GM19351 (cell line): ENCODE measurements around the gene SNRPE.
"Not testable (repeated sequence)": the region's sequence is repeated elsewhere in the genome, so short reads cannot be mapped to it uniquely, and the experiment has no call there.

Source experiments
- ATAC-seq: cut with Tn5 transposase; IDR thresholded peaks from one replicate; pipeline ENCODE4 v1.9.1; 2021; ENCODE audit warnings: mild to moderate bottlenecking, moderate library complexity; ENCODE audit not compliant: unreplicated experiment

SNRPE gene

DNA sequence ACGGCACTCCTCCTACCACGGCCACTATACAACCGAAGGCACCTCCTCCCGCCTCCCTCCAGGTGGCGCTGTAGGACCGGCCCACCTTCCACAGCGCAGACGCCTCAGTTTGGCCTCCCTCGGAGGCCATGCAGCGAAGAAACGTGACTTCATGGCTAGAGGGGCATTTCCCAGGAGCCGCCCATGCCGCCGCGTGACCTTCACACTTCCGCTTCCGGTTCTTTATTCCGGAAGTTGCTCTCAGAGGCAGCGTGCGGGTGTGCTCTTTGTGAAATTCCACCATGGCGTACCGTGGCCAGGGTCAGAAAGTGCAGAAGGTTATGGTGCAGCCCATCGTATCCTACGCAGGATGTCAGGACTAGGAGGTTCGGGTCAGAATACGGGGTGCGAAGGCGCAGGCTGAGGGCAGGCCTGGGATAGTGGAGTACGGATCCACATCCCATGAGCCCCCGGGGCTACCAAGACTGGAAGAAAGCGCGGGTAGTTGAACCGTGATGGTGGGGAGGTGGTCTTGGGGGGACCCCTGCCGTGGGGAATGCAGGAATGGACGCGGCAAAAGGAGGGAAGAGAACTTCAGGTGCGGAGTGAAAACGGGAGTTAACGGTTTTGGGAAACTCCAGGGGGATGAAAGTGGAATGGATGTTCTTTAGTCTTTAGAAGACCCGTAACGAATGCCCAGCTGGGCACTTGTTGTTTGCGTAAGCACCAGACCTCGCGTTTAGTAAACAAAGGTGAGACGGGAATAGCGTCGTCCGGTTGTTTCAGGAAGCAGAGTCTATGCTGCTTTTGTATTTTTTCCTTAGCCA lies at the start of gene SNRPE:
SNRPE (plus strand) TSS at position 221 of the 806 bp plus-strand sequence; CDS start at position 282, 61 bp downstream.
- ATAC-seq = peak; percentile 97

- ATAC-seq = no peak
Measured at GRCh38 chr1:203813581-203814341, 47.6 kb upstream of the SNRPE start.

- ATAC-seq = no peak
Measured at GRCh38 chr1:203818399-203818798, 43.0 kb upstream of the SNRPE start.

GRCh38 chr1:203823306-203823705 lies 38.1 kb upstream of the SNRPE start:
- ATAC-seq = no peak

DNA sequence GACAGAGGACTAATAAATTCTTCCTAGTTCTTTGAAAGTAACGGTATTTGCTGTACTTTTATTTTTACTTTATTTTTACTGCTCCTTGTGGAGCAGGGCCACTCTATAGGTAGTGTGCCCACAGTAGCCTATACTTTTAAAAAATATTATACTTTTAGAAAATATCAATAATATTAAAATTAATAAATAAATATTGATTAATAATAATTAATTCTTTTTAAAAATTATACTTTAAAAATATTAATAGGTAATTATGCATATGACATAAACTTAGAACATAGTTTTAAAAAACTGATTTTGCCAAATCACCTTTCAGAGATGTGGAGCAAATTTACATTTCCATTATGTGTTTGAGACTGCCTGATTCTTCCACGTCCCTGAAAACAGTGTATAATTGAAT lies 35.2 kb upstream of the SNRPE start:
- no peak for ATAC-seq

- ATAC-seq = no peak
Measured at GRCh38 chr1:203828002-203828401, 33.4 kb upstream of the SNRPE start.

DNA sequence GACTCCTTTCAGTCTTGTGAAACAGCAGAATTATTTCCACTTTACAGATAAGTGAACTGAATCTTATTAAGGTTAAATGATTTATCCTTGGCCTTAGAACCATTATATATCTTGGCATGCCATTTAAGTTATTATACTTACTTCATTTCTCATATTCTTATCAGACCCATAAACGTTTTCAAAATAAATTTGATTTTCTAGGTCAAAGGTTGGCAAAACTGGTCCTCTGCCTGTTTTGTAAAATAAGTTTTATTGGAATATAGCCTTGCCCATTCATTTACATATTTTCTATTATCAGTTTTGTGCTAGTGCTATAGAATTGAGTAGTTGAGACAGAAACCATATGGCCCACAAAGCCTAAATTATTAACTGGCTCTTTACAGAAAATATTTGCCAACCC lies 32.9 kb upstream of the SNRPE start:
- no peak for ATAC-seq

- not testable (repeated sequence) for ATAC-seq
Measured at GRCh38 chr1:203829247-203829646, 32.2 kb upstream of the SNRPE start.

- ATAC-seq = no peak
Measured at GRCh38 chr1:203835476-203835875, 25.9 kb upstream of the SNRPE start.

DNA sequence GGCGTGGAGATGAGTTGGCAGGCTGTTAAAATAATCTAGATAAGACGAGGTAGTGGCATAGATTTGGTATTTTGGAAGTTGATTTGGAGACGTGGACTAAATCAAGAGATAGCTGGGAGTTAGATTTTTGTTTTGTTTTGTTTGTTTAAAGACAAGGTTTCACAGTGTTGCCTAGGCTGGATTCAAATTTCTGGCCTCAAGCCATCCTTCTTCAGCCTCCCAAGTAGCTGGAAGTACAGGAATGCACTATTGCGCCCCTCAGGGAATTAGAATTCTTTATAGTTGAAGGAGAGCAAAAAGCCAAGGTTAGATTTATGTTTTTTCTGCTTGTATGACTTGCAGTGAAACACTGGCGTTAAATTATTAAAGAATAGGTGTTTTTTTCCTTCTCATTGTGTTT lies 22.3 kb upstream of the SNRPE start:
- no peak for ATAC-seq

GRCh38 chr1:203840208-203840808 lies 21.1 kb upstream of the SNRPE start:
- no peak for ATAC-seq

DNA sequence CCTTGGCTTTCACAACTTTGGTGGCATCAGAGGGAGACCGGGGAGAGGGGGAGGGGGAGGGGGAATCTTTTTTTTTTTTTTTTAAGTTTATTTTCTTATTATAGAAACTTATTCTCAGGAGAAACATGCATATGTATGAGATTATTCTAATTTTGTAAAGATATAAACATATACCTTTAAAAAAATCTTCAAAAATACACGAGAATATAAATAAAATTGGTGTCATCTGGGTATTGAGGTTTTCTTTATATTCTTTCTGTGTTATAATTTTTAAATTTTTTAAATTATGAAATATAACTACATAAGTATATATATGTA lies 18.9 kb upstream of the SNRPE start:
- no peak for ATAC-seq

- no peak for ATAC-seq
Measured at GRCh38 chr1:203843435-203843834, 18.0 kb upstream of the SNRPE start.

DNA sequence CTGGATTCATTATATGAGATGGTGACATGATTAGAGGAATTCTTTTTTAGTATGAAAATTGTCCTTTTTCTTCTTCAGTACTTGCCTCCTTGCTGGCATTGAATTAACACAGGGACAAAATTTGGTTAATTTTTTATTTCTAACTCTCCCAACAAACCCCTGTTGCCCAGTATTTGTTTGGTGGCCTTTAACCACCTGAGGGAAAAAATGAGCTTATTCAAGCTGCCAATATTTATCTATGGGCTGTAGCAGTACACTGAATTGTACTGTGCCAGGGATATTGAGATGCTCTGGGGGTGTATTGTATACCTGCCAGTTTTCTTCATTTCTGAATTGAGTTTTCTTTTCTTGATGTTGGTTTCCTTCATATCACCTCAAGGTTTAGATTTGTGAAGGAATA lies 8.3 kb upstream of the SNRPE start:
- ATAC-seq = not testable (repeated sequence)

- ATAC-seq = no peak
Measured at GRCh38 chr1:203858055-203858454, 3.3 kb upstream of the SNRPE start.

GRCh38 chr1:203858975-203859374 lies 2.4 kb upstream of the SNRPE start:
- no peak for ATAC-seq

GRCh38 chr1:203860396-203861025 lies 888 bp upstream of the SNRPE start:
- no peak for ATAC-seq

- ATAC-seq = no peak
Measured at GRCh38 chr1:203867802-203868201, 6.4 kb downstream of the SNRPE start.

DNA sequence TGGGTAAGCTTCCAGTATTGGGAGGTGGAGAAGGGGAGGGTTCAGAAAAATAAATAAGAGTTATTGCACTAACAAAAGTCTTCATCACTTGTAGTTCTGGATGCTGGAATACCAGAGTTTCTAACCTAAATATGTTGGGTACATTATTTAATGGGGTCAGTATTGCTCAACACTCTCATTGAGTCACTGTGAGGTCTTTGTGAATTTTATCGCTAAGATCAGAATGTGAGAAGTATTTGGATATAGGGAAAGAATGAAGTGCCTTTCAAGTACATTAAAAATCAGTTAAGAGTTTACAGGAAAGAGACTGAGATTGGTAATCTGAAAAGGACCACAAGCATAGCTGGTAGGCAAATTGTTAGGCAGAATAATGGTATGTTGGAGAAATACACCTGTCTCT lies 8.8 kb downstream of the SNRPE start:
- ATAC-seq = no peak

GRCh38 chr1:203871114-203871880 lies 9.9 kb downstream of the SNRPE start:
- ATAC-seq = no peak

DNA sequence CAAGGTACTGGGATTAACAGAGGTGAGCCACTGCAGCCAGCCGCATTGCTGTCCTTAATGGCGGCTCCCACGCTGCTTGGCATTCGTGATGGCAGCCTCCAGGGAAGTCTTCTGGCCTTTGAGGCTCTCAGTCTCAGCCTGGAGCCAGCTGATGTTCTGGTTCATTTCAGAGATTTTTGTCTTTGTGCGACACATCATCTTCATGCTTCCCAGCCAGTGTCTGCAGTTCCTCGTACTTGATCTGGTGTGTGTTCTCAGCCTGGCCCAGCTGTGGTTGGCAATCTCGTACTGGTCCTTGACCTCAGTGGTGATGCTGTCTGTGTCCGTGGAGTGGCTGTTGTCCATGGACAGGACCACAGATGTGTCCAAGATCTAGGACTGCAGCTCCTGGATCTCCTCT lies 11.7 kb downstream of the SNRPE start:
- no peak for ATAC-seq
